IMR-90 (cell line): ENCODE results near the gene MAST3. TPM values are rescaled to one million over a fixed set of nuclear protein-coding genes. Genes with fewer than 3 reads are reported as not detected.
A peak's percentile ranks its signal among the peaks of the same experiment; 100 is the strongest.

Experiments used
- ATAC-seq: fragments of 200-7000 bp; cut with Tn5 transposase; 2 replicates; pipeline ENCODE4 v1.9.1; 2020; ENCODE audit warnings: low read depth, mild to moderate bottlenecking, moderate library complexity
- BruUV-seq: library from RNA; stranded (reverse); fragments of 400-500 nt; replicated peaks from 2 replicates; lab custom pipeline; 2021; lab: Mats Ljungman, UMichigan
- CTCF ChIA-PET: fragments of 300-600 bp; formaldehyde crosslinking; extraction: SDS; loops from one replicate; lab custom pipeline; 2021; ENCODE audit warnings: antibody characterized with exemption; lab: Yijun Ruan, JAX
- POLR2A ChIA-PET: fragments of 300-600 bp; sonication (Branson Sonifier 250); formaldehyde crosslinking; loops from one replicate; lab custom pipeline; 2022; ENCODE audit warnings: antibody characterized with exemption; ENCODE audit not compliant: unreplicated experiment; lab: Charles Lee
- DNase-seq: peaks from one replicate; pipeline ENCODE4 v3.0.0; 2013
- H2AFZ ChIP-seq: replicated peaks from 2 replicates; pipeline ENCODE3; 2013; ENCODE audit warnings: low read length, mild to moderate bottlenecking; ENCODE audit not compliant: poor library complexity
- H2AK5ac ChIP-seq: 2 replicates; pipeline ENCODE4 v1.6.1; 2013; ENCODE audit warnings: low read depth, low read length, inconsistent platforms
- H2AK9ac ChIP-seq: replicated peaks from 2 replicates; pipeline ENCODE3; 2013; ENCODE audit warnings: mild to moderate bottlenecking, low read depth, low read length, moderate library complexity; ENCODE audit not compliant: poor library complexity
- H2BK120ac ChIP-seq: 2 replicates; pipeline ENCODE4 v1.6.1; 2013; ENCODE audit warnings: low read depth, low read length, inconsistent platforms
- H2BK15ac ChIP-seq: 3 replicates; pipeline ENCODE4 v1.6.1; 2013; ENCODE audit warnings: low read depth, low read length, inconsistent platforms
- H2BK20ac ChIP-seq: 2 replicates; pipeline ENCODE4 v1.6.1; 2013; ENCODE audit warnings: low read depth, mild to moderate bottlenecking, inconsistent platforms, low read length, moderate library complexity
- H2BK5ac ChIP-seq: 2 replicates; pipeline ENCODE4 v1.6.1; 2013; ENCODE audit warnings: mild to moderate bottlenecking, low read depth, low read length, inconsistent platforms; ENCODE audit not compliant: poor library complexity, severe bottlenecking
- H3K14ac ChIP-seq: replicated peaks from 2 replicates; pipeline ENCODE4 v1.6.1; 2013; ENCODE audit warnings: low read depth, low read length, inconsistent platforms
- H3K18ac ChIP-seq: 2 replicates; pipeline ENCODE4 v1.6.1; 2013; ENCODE audit warnings: low read depth, low read length, control low read depth
- H3K23ac ChIP-seq: 2 replicates; pipeline ENCODE4 v1.6.1; 2013; ENCODE audit warnings: low read depth, low read length, inconsistent platforms
- H3K27ac ChIP-seq: 2 replicates; pipeline ENCODE4 v1.5.1; 2013; ENCODE audit warnings: mild to moderate bottlenecking, control low read depth, low read length; ENCODE audit not compliant: insufficient read depth
- H3K27me3 ChIP-seq: 2 replicates; pipeline ENCODE4 v1.6.1; 2013; ENCODE audit warnings: low read length; ENCODE audit not compliant: control insufficient read depth, insufficient read depth
- H3K36me3 ChIP-seq: 2 replicates; pipeline ENCODE4 v1.6.1; 2013; ENCODE audit warnings: low read length, mixed read lengths; ENCODE audit not compliant: control insufficient read depth, insufficient read depth
- H3K4ac ChIP-seq: 2 replicates; pipeline ENCODE4 v1.6.1; 2013; ENCODE audit warnings: low read depth, low read length, inconsistent platforms
- H3K4me1 ChIP-seq: 2 replicates; pipeline ENCODE4 v1.6.1; 2013; ENCODE audit warnings: low read length, mixed read lengths; ENCODE audit not compliant: control insufficient read depth, insufficient read depth
- H3K4me2 ChIP-seq: 2 replicates; pipeline ENCODE4 v1.6.1; 2013; ENCODE audit warnings: low read depth, mild to moderate bottlenecking, control low read depth, low read length, moderate library complexity
- H3K4me3 ChIP-seq: 2 replicates; pipeline ENCODE4 v1.5.1; 2013; ENCODE audit warnings: low read depth, mild to moderate bottlenecking, control low read depth, low read length, moderate library complexity; ENCODE audit not compliant: insufficient read depth
- H3K56ac ChIP-seq: 2 replicates; pipeline ENCODE4 v1.6.1; 2013; ENCODE audit warnings: low read length, inconsistent platforms; ENCODE audit not compliant: insufficient read depth; ENCODE audit errors: extremely low read depth
- H3K79me1 ChIP-seq, 2 experiments: 2 replicates each; pipeline ENCODE4 v1.6.1; 2013; ENCODE audit warnings: low read length in 2 of 2, inconsistent platforms in 1 of 2, low read depth in 1 of 2
- H3K9ac ChIP-seq: 2 replicates; pipeline ENCODE4 v1.6.1; 2013; ENCODE audit warnings: low read depth, low read length, control low read depth
- H3K9me1 ChIP-seq: 2 replicates; pipeline ENCODE4 v1.6.1; 2013; ENCODE audit warnings: low read length, inconsistent platforms; ENCODE audit not compliant: insufficient read depth
- H3K9me3 ChIP-seq: 2 replicates; pipeline ENCODE4 v1.6.1; 2013; ENCODE audit warnings: low read length; ENCODE audit not compliant: control insufficient read depth, insufficient read depth
- H4K20me1 ChIP-seq: 2 replicates; pipeline ENCODE4 v1.6.1; 2013; ENCODE audit warnings: low read length, inconsistent platforms; ENCODE audit not compliant: insufficient read depth
- H4K5ac ChIP-seq: 2 replicates; pipeline ENCODE4 v1.6.1; 2013; ENCODE audit warnings: mild to moderate bottlenecking, low read depth, low read length, control low read depth
- H4K8ac ChIP-seq, 2 experiments: 2 replicates each; pipeline ENCODE4 v1.6.1; 2013; ENCODE audit warnings: low read depth in 2 of 2, low read length in 2 of 2, control low read depth in 1 of 2, inconsistent platforms in 1 of 2
- H4K91ac ChIP-seq: 2 replicates; pipeline ENCODE4 v1.6.1; 2013; ENCODE audit warnings: low read depth, low read length, inconsistent platforms; ENCODE audit not compliant: insufficient read depth
- CEBPB ChIP-seq: IDR thresholded peaks from 2 replicates; pipeline ENCODE4 v1.6.1; 2012; ENCODE audit warnings: low read depth, low read length, improper control_type of control experiment
- CHD1 ChIP-seq: IDR thresholded peaks from 2 replicates; pipeline ENCODE4 v1.6.1; 2012; ENCODE audit warnings: low read depth, low read length, improper control_type of control experiment
- CTCF ChIP-seq: conservative IDR thresholded peaks from 2 replicates; pipeline ENCODE4 v1.5.1; 2012; ENCODE audit warnings: mild to moderate bottlenecking, low read depth, low read length, improper control_type of control experiment
- ELK1 ChIP-seq: fragments of 150-350 bp; IDR thresholded peaks from 2 replicates; pipeline ENCODE4 v1.6.1; 2016; ENCODE audit warnings: low read depth, mild to moderate bottlenecking, low read length, moderate library complexity, borderline replicate concordance
- MAFK ChIP-seq: IDR thresholded peaks from 2 replicates; pipeline ENCODE4 v1.6.1; 2012; ENCODE audit warnings: low read depth, low read length, improper control_type of control experiment
- MAZ ChIP-seq: IDR thresholded peaks from 2 replicates; pipeline ENCODE4 v1.6.1; 2012; ENCODE audit warnings: low read depth, mild to moderate bottlenecking, low read length, improper control_type of control experiment, moderate library complexity, borderline replicate concordance
- MXI1 ChIP-seq: IDR thresholded peaks from 2 replicates; pipeline ENCODE4 v1.6.1; 2012; ENCODE audit warnings: low read depth, mild to moderate bottlenecking, low read length, moderate library complexity, borderline replicate concordance
- NFE2L2 ChIP-seq: fragments of 150-350 bp; IDR thresholded peaks from 2 replicates; pipeline ENCODE4 v1.6.1; 2016; ENCODE audit warnings: low read depth, mild to moderate bottlenecking, low read length
- POLR2A ChIP-seq: IDR thresholded peaks from 2 replicates; pipeline ENCODE4 v1.6.1; 2012; ENCODE audit warnings: mild to moderate bottlenecking, low read depth, low read length
- RAD21 ChIP-seq: IDR thresholded peaks from 2 replicates; pipeline ENCODE4 v1.6.1; 2012; ENCODE audit warnings: low read length, improper control_type of control experiment
- RFX5 ChIP-seq: IDR thresholded peaks from 2 replicates; pipeline ENCODE4 v1.8.0; 2012; ENCODE audit warnings: low read depth, mild to moderate bottlenecking, low read length, moderate library complexity
- SMC3 ChIP-seq: fragments of 150-350 bp; IDR thresholded peaks from 2 replicates; pipeline ENCODE4 v1.6.1; 2016; ENCODE audit warnings: low read depth, mild to moderate bottlenecking, antibody characterized with exemption, low read length, moderate library complexity
- USF2 ChIP-seq: fragments of 150-350 bp; IDR thresholded peaks from 2 replicates; pipeline ENCODE4 v1.6.1; 2017; ENCODE audit warnings: mild to moderate bottlenecking, antibody characterized with exemption, low read length, low read depth
- WGBS, 2 experiments: methylation state at CpG; one replicate each; pipeline versions ENCODE4 v1.1.5 to v1.1.7; 2013; ENCODE audit warnings: missing lambda C conversion rate in 2 of 2; ENCODE audit not compliant: insufficient read length in 1 of 2; ENCODE audit errors: extremely low coverage in 2 of 2; 5-methylcytosine and 5-hydroxymethylcytosine counted together
- dilution Hi-C: fragments of 300-500 bp; cut with HindIII; formaldehyde crosslinking; loops from one replicate; pipeline ENCODE4 v1.14.3; 2018; ENCODE audit warnings: low sequenced_read_pairs; ENCODE audit not compliant: unreplicated experiment
- in situ Hi-C: fragments of 300-500 bp; cut with MboI; formaldehyde crosslinking; loops from 3 replicates; pipeline ENCODE4 v1.14.3; 2019; ENCODE audit warnings: low sequenced_read_pairs, inconsistent platforms, mixed read lengths
- intact Hi-C: fragments of 100-400 bp; cut with micrococcal nuclease; formaldehyde crosslinking; loops from 2 replicates; pipeline ENCODE4 v1.10.0; 2022
- polyA plus RNA-seq, 3 experiments: library from polyadenylated mRNA; depleted of rRNA; stranded (reverse); fragments of >200 nt; gene quantifications; 2 replicates each; pipeline ENCODE4 v1.2.3, GENCODE V29; 2012; ENCODE audit warnings: low replicate concordance in 1 of 3
- total RNA-seq: library from RNA; depleted of rRNA; stranded (reverse); fragments of >200 nt; gene quantifications from 2 replicates; pipeline ENCODE4 v1.2.3, GENCODE V29; 2012

The MAST3 gene
- total and polyA plus RNA-seq, 2 of the 4 experiments (the other 2 are of a cell fraction): 1.3 to 4.3 TPM

GRCh38 chr19:18112989-18113478, 15.5 kb downstream of the MAST3 start:
- peak overlapping the region; percentile 64; the same call in 1 of the 2 replicates for H3K4ac ChIP-seq
- H4K20me1 ChIP-seq: peaks cover 4% of the 10 kb centered on the region; the same call in 1 of the 2 replicates
- H2BK20ac ChIP-seq: no peak overlapping the region
- no peak overlapping the region for H3K27ac ChIP-seq
- H3K23ac ChIP-seq: no peak overlapping the region
- H3K56ac ChIP-seq: no peak overlapping the region
- no peaks in the 10 kb centered on the region for H3K27me3 ChIP-seq
- no peaks in the 10 kb centered on the region; a peak in 1 of 4 replicates for H3K79me1 ChIP-seq
- H3K18ac ChIP-seq: no peak overlapping the region
- H3K9me1 ChIP-seq: no peaks in the 10 kb centered on the region
- ChIA-PET CTCF (interaction anchor here (0.7 to 1.3 kb wide), 3 partner anchors 9 to 39 kb away, joined by 4 read pairs; no protein-coding TSS in a partner anchor), POLR2A (no interaction called here)
- no peak overlapping the region for H4K91ac ChIP-seq
- TF ChIP-seq CTCF (peak; percentile 93), CEBPB (no peak), SMC3 (peak; percentile 89), RFX5 (no peak), RAD21 (peak; percentile 90), NFE2L2 (no peak), MAZ (peak; percentile 82; the same call in 1 of the 2 replicates), MAFK (no peak), CHD1 (no peak), USF2 (no peak), MXI1 (no peak), ELK1 (no peak), POLR2A (no peak)
- DNase-seq (peak; percentile 71), ATAC-seq (peak; percentile 65)
- H3K4me3 ChIP-seq: no peak overlapping the region
- no peak overlapping the region for H2BK15ac ChIP-seq
- no peak overlapping the region for H2BK120ac ChIP-seq
- peak overlapping the region; percentile 81 for H2AFZ ChIP-seq
- H2AK5ac ChIP-seq: no peak overlapping the region; the same call in 1 of the 2 replicates
- no peak overlapping the region for H3K14ac ChIP-seq
- H3K9ac ChIP-seq: no peak overlapping the region
- H3K9me3 ChIP-seq: no peaks in the 10 kb centered on the region
- in situ Hi-C loops: loop anchor here (5.0 to 10.0 kb wide), 2 partner anchors 139 to 302 kb away; partner anchors contain the start of gene SSBP4
- intact Hi-C loops: loop anchor here (1.0 to 5.0 kb wide), 3 partner anchors 39 to 138 kb away; partner anchors contain the start of gene PIK3R2
- dilution Hi-C loops: no loop called here
- no peak overlapping the region for H3K4me2 ChIP-seq
- no peak overlapping the region for H4K5ac ChIP-seq
- H4K8ac ChIP-seq: no peak overlapping the region
- no peak overlapping the region for H2BK5ac ChIP-seq
- H3K4me1 ChIP-seq: peaks cover 13% of the 10 kb centered on the region
- 0 out of 2 replicates have a peak, but pooled peaks cover 3% of the 10 kb centered on the region for H3K36me3 ChIP-seq
- H2AK9ac ChIP-seq: peak overlapping the region; percentile 52
- no CpG with 5 or more reads among the region's 9 CpGs for WGBS, 2 experiments
- BruUV-seq: no TSS peak
